MM.1S (cell line): ENCODE data around the gene NAALADL2.

Source experiments
- DNase-seq: peaks from one replicate; pipeline ENCODE4 v3.0.0-alpha.2; 2015
- H2AFZ ChIP-seq: fragments of 300-600 bp; sonication (generic); 2 replicates; pipeline ENCODE4 v1.6.0; 2016; ENCODE audit warnings: antibody characterized with exemption, low read length
- H3F3A ChIP-seq: fragments of 300-600 bp; sonication (generic); 2 replicates; pipeline ENCODE4 v1.6.1; 2016; ENCODE audit warnings: mild to moderate bottlenecking, antibody characterized with exemption, low read length, moderate library complexity, mixed read lengths; ENCODE audit not compliant: insufficient read depth
- H3K27ac ChIP-seq: fragments of 300-600 bp; sonication (generic); 2 replicates; pipeline ENCODE4 v1.5.1; 2016; ENCODE audit warnings: mild to moderate bottlenecking, low read length
- H3K27me3 ChIP-seq: fragments of 300-600 bp; sonication (generic); replicated peaks from 2 replicates; pipeline ENCODE4 v1.6.0; 2016; ENCODE audit warnings: low read length; ENCODE audit not compliant: insufficient read depth
- H3K36me3 ChIP-seq: fragments of 300-600 bp; sonication (generic); replicated peaks from 2 replicates; pipeline ENCODE4 v1.6.1; 2016; ENCODE audit warnings: mild to moderate bottlenecking, low read length, mixed read lengths; ENCODE audit not compliant: insufficient read depth
- H3K4me1 ChIP-seq: fragments of 300-600 bp; sonication (generic); 2 replicates; pipeline ENCODE4 v1.6.1; 2016; ENCODE audit warnings: low read length, mixed read lengths
- H3K4me2 ChIP-seq: fragments of 300-600 bp; sonication (generic); 2 replicates; pipeline ENCODE4 v1.6.0; 2016; ENCODE audit warnings: low read depth, low read length
- H3K4me3 ChIP-seq: fragments of 300-600 bp; sonication (generic); 2 replicates; pipeline ENCODE4 v1.5.1; 2016; ENCODE audit warnings: low read length, mixed read lengths
- H3K79me2 ChIP-seq: fragments of 300-600 bp; sonication (generic); 2 replicates; pipeline ENCODE4 v1.6.1; 2016; ENCODE audit warnings: mixed run types, low read length, mixed read lengths
- H3K9ac ChIP-seq: fragments of 300-600 bp; sonication (generic); 2 replicates; pipeline ENCODE4 v1.6.1; 2016; ENCODE audit warnings: low read length, mixed read lengths
- H3K9me2 ChIP-seq: fragments of 300-600 bp; sonication (generic); replicated peaks from 2 replicates; pipeline ENCODE4 v1.6.1; 2016; ENCODE audit warnings: mild to moderate bottlenecking, low read length, mixed read lengths; ENCODE audit not compliant: insufficient read depth
- H3K9me3 ChIP-seq: fragments of 300-600 bp; sonication (generic); replicated peaks from 2 replicates; pipeline ENCODE4 v1.6.1; 2016; ENCODE audit warnings: mild to moderate bottlenecking, low read length, mixed read lengths; ENCODE audit not compliant: insufficient read depth
- H4K20me1 ChIP-seq: fragments of 300-600 bp; sonication (generic); 2 replicates; pipeline ENCODE4 v1.6.1; 2016; ENCODE audit warnings: mild to moderate bottlenecking, low read length, moderate library complexity, mixed read lengths; ENCODE audit not compliant: insufficient read depth
- EZH2 ChIP-seq: fragments of 300-600 bp; sonication (generic); optimal IDR thresholded peaks from 2 replicates; pipeline ENCODE3; 2017; ENCODE audit warnings: low read depth, mild to moderate bottlenecking, antibody characterized with exemption, low read length, mixed read lengths
- EZH2phosphoT487 ChIP-seq: fragments of 300-600 bp; sonication (generic); IDR thresholded peaks from 2 replicates; pipeline ENCODE4 v1.6.1; 2018; ENCODE audit warnings: antibody characterized with exemption, low read length
- TF ChIP-seq, protein P1 (sequence below): fragments of 300-600 bp; sonication (generic); IDR thresholded peaks from 2 replicates; pipeline ENCODE4 v1.5.1; 2016; ENCODE audit warnings: antibody characterized with exemption, low read length, mixed read lengths

The NAALADL2 gene

DNA sequence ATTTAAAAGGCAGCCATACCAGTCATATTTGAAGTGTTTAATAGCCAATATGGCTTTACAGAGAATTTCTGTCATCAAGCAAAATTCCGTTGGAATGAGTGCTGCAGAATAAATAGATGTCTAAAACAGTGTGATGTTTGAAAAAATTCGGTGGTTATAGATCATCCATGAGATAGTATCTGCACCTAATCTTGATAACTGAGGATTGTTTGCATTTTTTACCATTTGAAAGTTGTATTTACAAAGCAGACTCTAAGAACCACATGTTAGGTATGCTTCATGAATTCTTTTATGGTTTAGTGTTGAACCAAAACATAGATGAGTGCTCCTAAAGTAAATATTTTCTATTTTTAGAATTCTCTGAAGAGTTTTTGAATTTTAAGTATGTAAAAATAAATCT is 476.1 kb downstream of the NAALADL2 start:
- DNase-seq = no peak
- no peak overlapping the region for H3K4me2 ChIP-seq
- no peaks in the 10 kb centered on the region for H3K9me3 ChIP-seq

DNA sequence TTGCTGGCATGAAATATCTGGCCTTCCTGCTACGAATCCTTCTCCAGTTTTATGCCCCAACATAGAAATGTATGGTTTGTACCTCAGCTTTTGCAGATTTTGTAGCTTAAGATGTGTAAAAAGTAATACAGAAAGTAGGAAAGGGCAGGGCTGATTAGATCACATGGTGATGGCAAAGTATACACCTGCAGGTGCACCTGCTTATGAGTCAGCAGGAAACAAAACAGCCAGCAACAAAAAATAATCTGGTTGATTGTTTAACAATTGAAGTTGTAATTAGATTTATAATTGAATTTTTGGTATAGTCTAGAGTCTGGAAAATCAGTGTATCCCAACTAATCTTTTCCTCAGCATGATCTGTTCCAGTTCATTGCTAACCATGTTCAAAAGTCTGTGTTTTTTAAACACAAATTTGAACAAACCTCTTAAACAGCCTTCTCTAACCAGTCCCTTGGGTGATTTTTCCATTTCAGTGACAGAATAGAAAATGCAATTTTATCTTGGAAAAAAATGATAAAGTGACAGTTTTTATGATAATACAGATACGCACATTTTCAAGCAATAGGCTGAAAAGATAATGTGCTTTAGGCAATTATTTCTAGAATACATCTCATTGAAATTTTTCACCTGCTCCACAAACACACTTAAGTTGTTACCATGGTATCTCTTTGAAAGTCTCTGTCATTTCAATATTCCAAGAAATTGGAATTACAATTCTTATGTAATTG is 477.4 kb downstream of the NAALADL2 start:
- Histone ChIP-seq H3K79me2 (no peaks in the 10 kb centered on the region), H3K27ac (peak overlapping the region; percentile 85), H3K9me3 (no peaks in the 10 kb centered on the region), H4K20me1 (no peaks in the 10 kb centered on the region), H3K9ac (peak overlapping the region; percentile 41), H3K4me1 (peaks cover 35% of the 10 kb centered on the region), H2AFZ (peak overlapping the region; percentile 52), H3K4me2 (peak overlapping the region; percentile 56), H3F3A (peaks cover 13% of the 10 kb centered on the region), H3K9me2 (no peaks in the 10 kb centered on the region), H3K4me3 (peak overlapping the region; percentile 11; the same call in 1 of the 2 replicates), H3K36me3 (no peaks in the 10 kb centered on the region), H3K27me3 (no peaks in the 10 kb centered on the region)
- DNase-seq = peak; percentile 93
- TF ChIP-seq, protein P1, sequence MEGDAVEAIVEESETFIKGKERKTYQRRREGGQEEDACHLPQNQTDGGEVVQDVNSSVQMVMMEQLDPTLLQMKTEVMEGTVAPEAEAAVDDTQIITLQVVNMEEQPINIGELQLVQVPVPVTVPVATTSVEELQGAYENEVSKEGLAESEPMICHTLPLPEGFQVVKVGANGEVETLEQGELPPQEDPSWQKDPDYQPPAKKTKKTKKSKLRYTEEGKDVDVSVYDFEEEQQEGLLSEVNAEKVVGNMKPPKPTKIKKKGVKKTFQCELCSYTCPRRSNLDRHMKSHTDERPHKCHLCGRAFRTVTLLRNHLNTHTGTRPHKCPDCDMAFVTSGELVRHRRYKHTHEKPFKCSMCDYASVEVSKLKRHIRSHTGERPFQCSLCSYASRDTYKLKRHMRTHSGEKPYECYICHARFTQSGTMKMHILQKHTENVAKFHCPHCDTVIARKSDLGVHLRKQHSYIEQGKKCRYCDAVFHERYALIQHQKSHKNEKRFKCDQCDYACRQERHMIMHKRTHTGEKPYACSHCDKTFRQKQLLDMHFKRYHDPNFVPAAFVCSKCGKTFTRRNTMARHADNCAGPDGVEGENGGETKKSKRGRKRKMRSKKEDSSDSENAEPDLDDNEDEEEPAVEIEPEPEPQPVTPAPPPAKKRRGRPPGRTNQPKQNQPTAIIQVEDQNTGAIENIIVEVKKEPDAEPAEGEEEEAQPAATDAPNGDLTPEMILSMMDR = no peak
- TF ChIP-seq EZH2phosphoT487 = no peak
- no peak for TF ChIP-seq EZH2

More for the DNA sequence above, 476.1 kb downstream of the NAALADL2 start:
- Histone ChIP-seq H3K4me3 (no peak overlapping the region), H3K36me3 (no peaks in the 10 kb centered on the region), H4K20me1 (no peaks in the 10 kb centered on the region), H3K4me1 (peaks cover 35% of the 10 kb centered on the region), H3K27ac (no peak overlapping the region), H3K9ac (no peak overlapping the region), H3F3A (peaks cover 13% of the 10 kb centered on the region), H3K9me2 (no peaks in the 10 kb centered on the region), H2AFZ (no peak overlapping the region), H3K79me2 (no peaks in the 10 kb centered on the region), H3K27me3 (no peaks in the 10 kb centered on the region)
- TF ChIP-seq EZH2phosphoT487 = no peak
- TF ChIP-seq EZH2 = no peak
- TF ChIP-seq, protein P1 = no peak

DNA sequence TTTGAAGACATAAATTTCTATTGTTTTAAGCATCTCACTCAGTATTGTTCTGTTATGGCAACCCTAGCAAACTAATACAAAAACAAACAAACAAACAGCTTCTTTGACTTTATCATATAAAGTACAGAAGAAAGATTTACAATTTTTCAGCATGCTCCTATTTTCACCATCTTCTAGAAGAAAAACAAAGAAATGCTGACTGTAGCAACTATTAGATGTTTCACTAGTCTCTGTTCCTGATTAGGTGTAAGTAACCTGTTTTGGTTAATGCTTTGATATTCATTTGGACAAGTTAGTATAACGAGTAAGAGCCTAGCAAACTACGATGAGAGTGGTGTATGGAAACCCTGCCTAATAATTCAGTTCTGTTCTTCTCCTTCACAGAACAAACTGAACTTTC is 478.5 kb downstream of the NAALADL2 start:
- H3K27ac ChIP-seq = peak overlapping the region; percentile 3; the same call in 1 of the 2 replicates
- H3K27me3 ChIP-seq = no peaks in the 10 kb centered on the region
- no peak overlapping the region for H3K9ac ChIP-seq
- H3K9me2 ChIP-seq = no peaks in the 10 kb centered on the region
- no peaks in the 10 kb centered on the region for H3K36me3 ChIP-seq
- no peak overlapping the region for H3K4me2 ChIP-seq
- no peaks in the 10 kb centered on the region for H3K9me3 ChIP-seq
- H2AFZ ChIP-seq = peak overlapping the region; percentile 4; the same call in 1 of the 2 replicates
- DNase-seq = peak; percentile 45
- no peak overlapping the region for H3K4me3 ChIP-seq
- no peaks in the 10 kb centered on the region for H4K20me1 ChIP-seq
- TF ChIP-seq EZH2 = no peak
- TF ChIP-seq, protein P1 = no peak
- TF ChIP-seq EZH2phosphoT487 = no peak
- H3F3A ChIP-seq = peaks cover 13% of the 10 kb centered on the region
- peaks cover 37% of the 10 kb centered on the region for H3K4me1 ChIP-seq
- no peaks in the 10 kb centered on the region for H3K79me2 ChIP-seq
